ENCODE results near the gene FRK.

The FRK gene

DNA sequence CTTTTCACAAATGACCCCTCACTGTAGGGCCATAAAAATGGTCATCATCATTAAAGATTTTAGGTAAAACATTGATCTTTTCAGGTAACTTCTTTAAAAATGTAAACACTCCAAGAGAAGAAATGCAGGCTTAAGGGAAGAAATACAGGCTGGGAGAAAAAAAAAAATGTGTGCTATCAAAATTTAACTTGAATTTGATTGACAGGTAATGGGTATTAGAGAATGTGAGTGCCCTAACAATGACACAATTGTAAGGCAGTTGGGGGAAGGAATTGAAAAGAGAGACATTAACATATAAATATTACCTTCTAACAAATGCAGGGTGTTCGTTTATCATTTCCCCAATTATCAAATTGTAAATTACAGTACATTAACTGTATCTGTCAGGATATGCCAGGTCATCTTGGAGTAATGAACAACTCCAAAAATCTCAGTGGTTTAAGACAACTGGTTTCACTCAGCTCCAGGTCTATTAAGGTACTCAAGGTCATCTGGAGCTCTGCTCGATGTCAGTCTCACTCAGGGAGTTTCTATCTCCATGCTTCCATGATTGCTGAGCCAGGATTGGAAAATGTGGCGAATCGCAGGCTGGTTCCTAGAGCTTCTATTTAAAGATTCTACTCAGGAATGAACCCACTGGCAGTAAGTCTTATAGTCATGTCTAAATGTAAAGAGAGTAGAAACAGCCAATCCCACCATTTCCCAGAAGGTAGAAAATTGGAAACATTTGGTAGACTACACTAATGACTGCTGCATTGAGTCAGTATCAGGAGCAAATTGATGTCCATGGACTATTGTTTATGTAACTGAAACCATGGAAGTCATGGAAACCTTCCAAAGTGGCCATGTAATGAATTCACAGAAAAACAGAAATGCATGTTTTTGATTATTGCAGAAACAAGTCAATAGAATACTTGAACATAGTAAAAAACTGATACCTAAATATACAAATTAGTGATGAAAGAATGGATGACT lies 55.6 kb downstream of the FRK start:
- Histone ChIP-seq H2BK12ac (ENCODE audit: low read length) (no peak overlapping the region), H3K4ac (ENCODE audit: low read length) (no peak overlapping the region), H2BK120ac (ENCODE audit: low read depth, low read length) (no peak overlapping the region), H2BK15ac (ENCODE audit: low read length) (no peak overlapping the region), H3K27ac (replicated peaks; ENCODE audit: low read length) (no peak overlapping the region), H3K9ac (ENCODE audit: low read depth, low read length, poor library complexity) (no peak overlapping the region), H3K18ac (ENCODE audit: low read length) (no peak overlapping the region), H3K9me3 (replicated peaks in 1 of 2; ENCODE audit: control insufficient read depth in 2 of 2, insufficient read depth in 1 of 2, low read depth in 1 of 2, low read length in 2 of 2) (no peaks in the 10 kb centered on the region), H3K27me3 (ENCODE audit: control insufficient read depth in 3 of 3, insufficient read depth in 3 of 3, low read depth in 1 of 3, low read length in 3 of 3) (no peaks in the 10 kb centered on the region), H2AFZ (ENCODE audit: low read length) (no peak overlapping the region), H4K8ac (ENCODE audit: low read depth, low read length) (no peak overlapping the region), H3K4me2 (ENCODE audit: insufficient read depth, low read length, poor library complexity, severe bottlenecking) (no peak overlapping the region), H2BK5ac (ENCODE audit: low read length) (no peak overlapping the region), H3K23ac (ENCODE audit: low read depth, low read length, poor library complexity) (no peak overlapping the region), H3K4me1 (ENCODE audit: control insufficient read depth in 2 of 2, insufficient read depth in 1 of 2, low read depth in 1 of 2, low read length in 2 of 2) (no peaks in the 10 kb centered on the region), H3K79me1 (ENCODE audit: low read depth, low read length) (no peaks in the 10 kb centered on the region), H3K14ac (ENCODE audit: low read length) (no peak overlapping the region), H4K91ac (ENCODE audit: low read depth, low read length, poor library complexity) (no peak overlapping the region), H3K4me3 (ENCODE audit: low read length in 2 of 2) (no peak overlapping the region), H2AK5ac (ENCODE audit: low read depth, low read length) (no peak overlapping the region), H3K36me3 (replicated peaks in 1 of 2; ENCODE audit: control insufficient read depth in 2 of 2, insufficient read depth in 2 of 2, low read length in 2 of 2) (no peaks in the 10 kb centered on the region)
- WGBS, 2 donors (ENCODE audit: extremely low coverage in 2 of 2, insufficient read length in 2 of 2, insufficient replicate concordance in 1 of 2) = no CpG with 5 or more reads among the region's 4 CpGs
- DNase-seq (ENCODE audit: low spot score) = no peak

DNA sequence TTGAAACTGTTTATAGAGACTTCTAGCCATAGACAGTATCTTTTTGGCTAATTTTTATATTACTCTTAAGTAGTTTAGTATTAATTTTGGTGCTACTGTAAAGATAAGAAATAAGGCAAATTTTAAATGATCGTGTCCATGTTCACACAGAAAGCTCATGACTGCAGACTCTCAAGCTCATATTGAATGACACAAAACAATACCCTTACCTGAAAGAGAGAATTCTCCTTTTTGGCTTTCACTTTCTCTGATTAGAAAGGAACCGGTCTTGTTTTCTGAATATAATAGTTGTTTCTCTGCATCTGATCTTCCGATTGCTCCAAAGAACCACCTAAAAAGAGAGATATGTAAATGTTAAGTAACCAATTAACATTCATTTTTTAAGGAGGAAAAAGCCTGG lies 57.0 kb downstream of the FRK start:
- Histone ChIP-seq H3K18ac (ENCODE audit: low read length) (no peak overlapping the region), H3K36me3 (replicated peaks in 1 of 2; ENCODE audit: control insufficient read depth in 2 of 2, insufficient read depth in 2 of 2, low read length in 2 of 2) (no peaks in the 10 kb centered on the region), H3K4me2 (ENCODE audit: insufficient read depth, low read length, poor library complexity, severe bottlenecking) (no peak overlapping the region), H4K8ac (ENCODE audit: low read depth, low read length) (no peak overlapping the region), H2BK5ac (ENCODE audit: low read length) (no peak overlapping the region), H3K79me1 (ENCODE audit: low read depth, low read length) (no peaks in the 10 kb centered on the region), H3K4ac (ENCODE audit: low read length) (no peak overlapping the region), H3K4me3 (ENCODE audit: low read length in 2 of 2) (no peak overlapping the region), H2BK15ac (ENCODE audit: low read length) (no peak overlapping the region), H2AFZ (ENCODE audit: low read length) (no peak overlapping the region), H2BK12ac (ENCODE audit: low read length) (no peak overlapping the region), H3K9me3 (replicated peaks in 1 of 2; ENCODE audit: control insufficient read depth in 2 of 2, insufficient read depth in 1 of 2, low read depth in 1 of 2, low read length in 2 of 2) (no peaks in the 10 kb centered on the region), H3K9ac (ENCODE audit: low read depth, low read length, poor library complexity) (no peak overlapping the region), H2AK5ac (ENCODE audit: low read depth, low read length) (no peak overlapping the region), H3K27me3 (ENCODE audit: control insufficient read depth in 3 of 3, insufficient read depth in 3 of 3, low read depth in 1 of 3, low read length in 3 of 3) (no peaks in the 10 kb centered on the region), H2BK120ac (ENCODE audit: low read depth, low read length) (no peak overlapping the region), H3K27ac (replicated peaks; ENCODE audit: low read length) (no peak overlapping the region), H3K14ac (ENCODE audit: low read length) (no peak overlapping the region), H3K23ac (ENCODE audit: low read depth, low read length, poor library complexity) (no peak overlapping the region), H3K4me1 (ENCODE audit: control insufficient read depth in 2 of 2, insufficient read depth in 1 of 2, low read depth in 1 of 2, low read length in 2 of 2) (no peaks in the 10 kb centered on the region), H4K91ac (ENCODE audit: low read depth, low read length, poor library complexity) (no peak overlapping the region)
- no CpG with 5 or more reads among the region's 3 CpGs for WGBS, 2 donors (ENCODE audit: extremely low coverage in 2 of 2, insufficient read length in 2 of 2, insufficient replicate concordance in 1 of 2)
- no peak for DNase-seq (ENCODE audit: low spot score)

DNA sequence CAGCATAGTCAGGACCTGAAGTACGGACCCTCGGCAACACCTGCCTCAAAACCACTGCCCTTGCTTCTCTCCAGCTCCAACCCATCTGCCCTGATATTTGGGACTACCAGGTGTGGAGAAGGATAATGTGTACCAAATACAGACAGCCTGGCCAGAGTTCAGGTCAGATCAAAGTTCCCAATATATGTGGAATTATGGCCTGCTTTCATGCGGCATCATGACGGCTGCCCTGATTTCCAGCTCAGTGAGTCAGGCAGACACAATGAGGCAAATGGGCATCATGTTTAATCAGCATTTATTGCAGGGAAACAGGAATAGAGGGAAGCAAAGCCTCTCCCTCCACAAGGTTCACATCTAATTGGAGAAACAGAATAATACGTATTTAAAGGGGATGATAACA lies 57.9 kb downstream of the FRK start:
- Histone ChIP-seq H2BK5ac (ENCODE audit: low read length) (no peak overlapping the region), H3K27me3 (ENCODE audit: control insufficient read depth in 3 of 3, insufficient read depth in 3 of 3, low read depth in 1 of 3, low read length in 3 of 3) (no peaks in the 10 kb centered on the region), H2BK15ac (ENCODE audit: low read length) (no peak overlapping the region), H3K14ac (ENCODE audit: low read length) (no peak overlapping the region), H3K9me3 (replicated peaks in 1 of 2; ENCODE audit: control insufficient read depth in 2 of 2, insufficient read depth in 1 of 2, low read depth in 1 of 2, low read length in 2 of 2) (no peaks in the 10 kb centered on the region), H3K79me1 (ENCODE audit: low read depth, low read length) (no peaks in the 10 kb centered on the region), H3K4me3 (ENCODE audit: low read length in 2 of 2) (no peak overlapping the region), H2BK120ac (ENCODE audit: low read depth, low read length) (no peak overlapping the region), H3K27ac (replicated peaks; ENCODE audit: low read length) (no peak overlapping the region), H3K9ac (ENCODE audit: low read depth, low read length, poor library complexity) (no peak overlapping the region), H4K8ac (ENCODE audit: low read depth, low read length) (no peak overlapping the region), H2BK12ac (ENCODE audit: low read length) (no peak overlapping the region), H4K91ac (ENCODE audit: low read depth, low read length, poor library complexity) (no peak overlapping the region), H2AK5ac (ENCODE audit: low read depth, low read length) (no peak overlapping the region), H3K36me3 (replicated peaks in 1 of 2; ENCODE audit: control insufficient read depth in 2 of 2, insufficient read depth in 2 of 2, low read length in 2 of 2) (no peaks in the 10 kb centered on the region), H3K4me2 (ENCODE audit: insufficient read depth, low read length, poor library complexity, severe bottlenecking) (no peak overlapping the region), H3K23ac (ENCODE audit: low read depth, low read length, poor library complexity) (no peak overlapping the region), H3K18ac (ENCODE audit: low read length) (no peak overlapping the region), H3K4me1 (ENCODE audit: control insufficient read depth in 2 of 2, insufficient read depth in 1 of 2, low read depth in 1 of 2, low read length in 2 of 2) (no peaks in the 10 kb centered on the region), H3K4ac (ENCODE audit: low read length) (no peak overlapping the region), H2AFZ (ENCODE audit: low read length) (no peak overlapping the region)
- no peak for DNase-seq (ENCODE audit: low spot score)
- WGBS, 2 donors (ENCODE audit: extremely low coverage in 2 of 2, insufficient read length in 2 of 2, insufficient replicate concordance in 1 of 2) = no CpG with 5 or more reads among the region's 5 CpGs

DNA sequence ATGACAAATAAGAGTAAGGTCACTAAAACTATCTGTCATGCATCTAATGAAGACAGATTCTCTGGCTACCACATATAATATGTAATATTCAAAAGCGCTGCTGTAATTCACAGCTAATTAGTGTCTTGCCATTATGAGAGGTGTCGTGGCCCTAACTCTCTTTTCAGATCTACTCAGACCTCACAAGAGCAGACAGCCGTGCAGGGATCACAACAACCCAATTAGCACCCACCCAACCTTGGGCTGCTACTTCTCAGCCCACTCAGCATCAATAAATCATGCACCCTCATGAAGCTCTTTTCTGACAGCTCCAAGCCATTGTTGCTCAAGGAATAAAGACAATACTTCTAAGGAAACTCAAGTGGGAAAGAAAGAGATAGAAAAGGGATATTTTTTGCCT lies 61.5 kb downstream of the FRK start:
- Histone ChIP-seq H3K23ac (ENCODE audit: low read depth, low read length, poor library complexity) (no peak overlapping the region), H3K14ac (ENCODE audit: low read length) (no peak overlapping the region), H2AFZ (ENCODE audit: low read length) (no peak overlapping the region), H3K4me2 (ENCODE audit: insufficient read depth, low read length, poor library complexity, severe bottlenecking) (no peak overlapping the region), H2BK15ac (ENCODE audit: low read length) (no peak overlapping the region), H3K9me3 (replicated peaks in 1 of 2; ENCODE audit: control insufficient read depth in 2 of 2, insufficient read depth in 1 of 2, low read depth in 1 of 2, low read length in 2 of 2) (no peaks in the 10 kb centered on the region), H3K27ac (replicated peaks; ENCODE audit: low read length) (no peak overlapping the region), H2BK5ac (ENCODE audit: low read length) (no peak overlapping the region), H4K91ac (ENCODE audit: low read depth, low read length, poor library complexity) (no peak overlapping the region), H3K27me3 (ENCODE audit: control insufficient read depth in 3 of 3, insufficient read depth in 3 of 3, low read depth in 1 of 3, low read length in 3 of 3) (no peaks in the 10 kb centered on the region), H3K9ac (ENCODE audit: low read depth, low read length, poor library complexity) (no peak overlapping the region), H3K4ac (ENCODE audit: low read length) (no peak overlapping the region), H3K4me1 (ENCODE audit: control insufficient read depth in 2 of 2, insufficient read depth in 1 of 2, low read depth in 1 of 2, low read length in 2 of 2) (no peaks in the 10 kb centered on the region), H2BK12ac (ENCODE audit: low read length) (no peak overlapping the region), H4K8ac (ENCODE audit: low read depth, low read length) (no peak overlapping the region), H2AK5ac (ENCODE audit: low read depth, low read length) (no peak overlapping the region), H2BK120ac (ENCODE audit: low read depth, low read length) (no peak overlapping the region), H3K4me3 (ENCODE audit: low read length in 2 of 2) (no peak overlapping the region), H3K18ac (ENCODE audit: low read length) (no peak overlapping the region), H3K36me3 (replicated peaks in 1 of 2; ENCODE audit: control insufficient read depth in 2 of 2, insufficient read depth in 2 of 2, low read length in 2 of 2) (no peaks in the 10 kb centered on the region), H3K79me1 (ENCODE audit: low read depth, low read length) (no peaks in the 10 kb centered on the region)
- no CpG with 5 or more reads among the region's 3 CpGs for WGBS, 2 donors (ENCODE audit: extremely low coverage in 2 of 2, insufficient read length in 2 of 2, insufficient replicate concordance in 1 of 2)
- no peak for DNase-seq (ENCODE audit: low spot score)
